GM12892 (cell line): Measurements from ENCODE around the gene LPCAT4.

Experiments used
- POLR2A ChIP-seq: IDR thresholded peaks from 2 replicates; pipeline ENCODE4 v1.6.1; 2011; ENCODE audit warnings: low read depth, low read length, control low read depth
- POLR2AphosphoS5 ChIP-seq: IDR thresholded peaks from 2 replicates; pipeline ENCODE4 v1.6.1; 2011; ENCODE audit warnings: low read depth, low read length, control low read depth
- TAF1 ChIP-seq: IDR thresholded peaks from 2 replicates; pipeline ENCODE4 v1.6.1; 2011; ENCODE audit warnings: low read depth, mild to moderate bottlenecking, control low read depth, low read length, borderline replicate concordance

DNA sequence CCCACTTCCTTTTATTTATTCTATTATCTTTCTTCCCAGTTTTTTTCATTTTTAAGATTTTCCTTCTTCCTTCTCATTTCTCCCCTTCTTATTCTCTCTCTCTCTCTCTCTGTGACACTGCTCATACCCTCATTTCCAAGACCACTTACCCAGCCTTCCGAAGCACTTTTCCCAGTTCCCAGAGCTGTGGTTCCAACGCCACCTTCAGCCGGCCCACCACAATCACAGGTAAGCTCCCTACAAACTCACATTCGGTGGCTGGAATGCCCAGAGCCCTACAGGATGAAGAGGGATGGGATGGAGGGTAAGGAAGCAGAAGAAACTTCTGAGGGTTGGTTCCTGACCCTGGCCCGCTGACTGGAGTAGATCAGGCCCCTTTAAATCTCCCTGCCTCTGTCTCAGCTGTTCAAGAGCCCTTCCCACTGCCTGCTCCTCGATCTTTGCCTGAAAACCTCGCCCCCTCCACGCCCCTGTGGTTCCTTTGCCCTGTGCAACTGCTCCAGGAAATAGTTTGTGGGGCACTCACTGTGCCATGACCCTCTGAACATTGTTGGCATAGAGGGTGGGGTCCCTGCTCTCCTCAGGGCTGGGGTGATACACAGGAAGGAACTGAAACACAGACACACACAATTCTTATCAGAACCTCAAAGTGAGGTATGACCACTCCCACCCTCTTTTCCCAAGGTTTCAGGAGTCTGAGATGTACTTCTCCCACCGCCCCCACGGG is 4.8 kb downstream of the LPCAT4 start:
- TF ChIP-seq POLR2A (no peak), TAF1 (no peak), POLR2AphosphoS5 (no peak)
